ENCODE results near the gene DNASE1.

GRCh38 chr16:3670711-3671110 lies 16.2 kb downstream of the DNASE1 start:
- TF ChIP-seq CBFB (CRISPR knock-in tag; IDR thresholded peaks at IDR 0.05; ENCODE audit: low read depth), result no peak
- TF ChIP-seq ZNF263 (CRISPR knock-in tag; IDR thresholded peaks at IDR 0.05; ENCODE audit: low read depth), result no peak
- TF ChIP-seq CTCF (IDR thresholded peaks at IDR 0.05), result no peak
- TF ChIP-seq NR1H2 (CRISPR knock-in tag; IDR thresholded peaks at IDR 0.05), result no peak
- no peak for TF ChIP-seq FOXP1 (CRISPR knock-in tag; IDR thresholded peaks at IDR 0.05; ENCODE audit: borderline replicate concordance)
- TF ChIP-seq HMGXB4 (CRISPR knock-in tag; IDR thresholded peaks at IDR 0.05), result no peak
- no peak for TF ChIP-seq RELA (CRISPR knock-in tag; IDR thresholded peaks at IDR 0.05; ENCODE audit: borderline replicate concordance)
- no peak for TF ChIP-seq GTF2I (CRISPR knock-in tag; conservative IDR thresholded peaks at IDR 0.05)
- no peak for TF ChIP-seq ZNF121 (CRISPR knock-in tag; IDR thresholded peaks at IDR 0.05)
- no peak for TF ChIP-seq FOXP4 (CRISPR knock-in tag; IDR thresholded peaks at IDR 0.05)
- no peak for TF ChIP-seq ZBTB21 (CRISPR knock-in tag; IDR thresholded peaks at IDR 0.05; ENCODE audit: borderline replicate concordance)
- TF ChIP-seq E2F4 (CRISPR knock-in tag; IDR thresholded peaks at IDR 0.05; ENCODE audit: borderline replicate concordance, low read depth), result no peak
- no peak for TF ChIP-seq USF2 (CRISPR knock-in tag; IDR thresholded peaks at IDR 0.05)
- no peak for TF ChIP-seq FOXK1 (CRISPR knock-in tag; IDR thresholded peaks at IDR 0.05)

Data from WTC11 (cell line).